ENCODE data around the gene PRORP.
"Not testable (repeated sequence)": the region's sequence is repeated elsewhere in the genome, so short reads cannot be mapped to it uniquely, and the experiment has no call there.

PRORP gene

GRCh38 chr14:35088514-35088913, 33.8 kb upstream of the PRORP start:
- no peak for TF ChIP-seq CTCF (IDR thresholded peaks at IDR 0.05; ENCODE audit: low read depth, low read length)
- no peak overlapping the region for H3K4me3 ChIP-seq (replicated peaks in 1 of 2; ENCODE audit: low read depth in 2 of 2, low read length in 2 of 2)
- no peak for DNase-seq (ENCODE audit: low read depth in 2 of 2)

- not testable (repeated sequence) for DNase-seq (ENCODE audit: low read depth in 2 of 2); H3K4me3 ChIP-seq (replicated peaks in 1 of 2; ENCODE audit: low read depth in 2 of 2, low read length in 2 of 2)
These were observed 27.7 kb upstream of the PRORP start for GRCh38 chr14:35094645-35095044.

- DNase-seq (ENCODE audit: low read depth in 2 of 2): no peak
- no peak for TF ChIP-seq CTCF (IDR thresholded peaks at IDR 0.05; ENCODE audit: low read depth, low read length)
- no peak overlapping the region for H3K4me3 ChIP-seq (replicated peaks in 1 of 2; ENCODE audit: low read depth in 2 of 2, low read length in 2 of 2)
These were observed 14.5 kb upstream of the PRORP start for GRCh38 chr14:35107866-35108265.

GRCh38 chr14:35112641-35113040, 9.7 kb upstream of the PRORP start:
- H3K4me3 ChIP-seq (replicated peaks in 1 of 2; ENCODE audit: low read depth in 2 of 2, low read length in 2 of 2): no peak overlapping the region
- TF ChIP-seq CTCF (IDR thresholded peaks at IDR 0.05; ENCODE audit: low read depth, low read length): no peak
- no peak for DNase-seq (ENCODE audit: low read depth in 2 of 2)

GRCh38 chr14:35113308-35113950, 8.9 kb upstream of the PRORP start:
- TF ChIP-seq CTCF (IDR thresholded peaks at IDR 0.05; ENCODE audit: low read depth, low read length): no peak
- no peak for DNase-seq (ENCODE audit: low read depth in 2 of 2)
- no peak overlapping the region for H3K4me3 ChIP-seq (replicated peaks in 1 of 2; ENCODE audit: low read depth in 2 of 2, low read length in 2 of 2)

GRCh38 chr14:35114036-35114435, 8.3 kb upstream of the PRORP start:
- H3K4me3 ChIP-seq (replicated peaks in 1 of 2; ENCODE audit: low read depth in 2 of 2, low read length in 2 of 2): no peak overlapping the region
- TF ChIP-seq CTCF (IDR thresholded peaks at IDR 0.05; ENCODE audit: low read depth, low read length): no peak
- peak in 1 of 2 donors; percentile 43 for DNase-seq (ENCODE audit: low read depth in 2 of 2)

- DNase-seq (ENCODE audit: low read depth in 2 of 2): no peak
- H3K4me3 ChIP-seq (replicated peaks in 1 of 2; ENCODE audit: low read depth in 2 of 2, low read length in 2 of 2): no peak overlapping the region
- no peak for TF ChIP-seq CTCF (IDR thresholded peaks at IDR 0.05; ENCODE audit: low read depth, low read length)
These were observed 6.1 kb upstream of the PRORP start for GRCh38 chr14:35116242-35116641.

All from cardiac fibroblast (primary cell).